Measurements from ENCODE around the gene MACROD2. TPM values are rescaled to one million over a fixed set of nuclear protein-coding genes. Genes with fewer than 3 reads are reported as not detected.

The MACROD2 gene
- total RNA-seq, 1 donor: 0.81 TPM

DNA sequence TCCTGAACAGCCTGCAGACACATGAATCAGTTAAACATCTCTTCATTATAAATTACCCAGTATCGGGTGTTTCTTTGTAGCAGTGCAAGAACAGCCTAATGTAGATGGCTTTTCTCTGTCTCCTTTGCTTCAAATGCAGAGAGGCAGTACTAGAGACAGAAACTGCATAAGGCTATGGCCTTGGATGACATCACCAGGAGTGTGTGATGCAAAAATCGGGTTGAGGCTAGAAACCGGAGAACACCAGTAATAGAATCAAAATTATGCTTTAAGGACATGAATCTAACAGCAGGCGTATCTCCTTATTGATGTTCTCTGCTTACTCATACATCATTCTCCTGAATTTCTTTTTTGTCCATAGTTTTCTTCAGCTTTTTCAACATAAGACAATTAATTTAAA, 391.4 kb downstream of the MACROD2 start:
- DNase-seq (ENCODE audit: low read depth in 2 of 3, low spot score in 2 of 3): no peak

DNA sequence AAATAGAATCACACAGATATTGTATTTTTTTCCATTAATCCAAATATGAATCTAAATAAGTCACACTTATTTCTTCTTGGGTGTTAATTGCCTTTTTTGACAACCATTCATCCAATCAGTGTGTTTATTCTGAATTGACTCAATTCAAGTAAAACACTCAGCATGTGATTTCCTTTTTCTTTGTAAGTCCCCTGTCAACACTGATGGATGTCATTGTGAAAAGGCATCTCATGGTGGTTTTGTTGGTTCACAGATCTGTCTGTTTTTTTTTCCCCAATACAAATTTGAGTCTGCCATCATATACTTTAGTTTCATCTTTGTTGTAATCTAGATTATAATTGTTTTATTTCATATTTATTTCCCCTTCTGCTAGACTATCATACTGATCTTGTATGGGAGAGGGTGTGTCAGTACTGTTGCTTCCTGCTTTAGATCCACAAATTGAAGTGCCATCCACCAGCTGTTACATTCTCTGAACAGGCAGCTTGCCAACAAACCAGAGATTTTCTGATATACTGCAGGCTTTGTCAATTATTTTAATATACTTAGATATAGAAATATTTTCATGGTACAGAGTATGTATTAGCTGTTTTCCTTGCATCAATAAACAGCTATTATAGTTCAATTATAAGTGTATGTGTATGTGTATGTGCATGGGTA, 406.3 kb downstream of the MACROD2 start:
- DNase-seq (ENCODE audit: low read depth in 2 of 3, low spot score in 2 of 3): no peak

DNA sequence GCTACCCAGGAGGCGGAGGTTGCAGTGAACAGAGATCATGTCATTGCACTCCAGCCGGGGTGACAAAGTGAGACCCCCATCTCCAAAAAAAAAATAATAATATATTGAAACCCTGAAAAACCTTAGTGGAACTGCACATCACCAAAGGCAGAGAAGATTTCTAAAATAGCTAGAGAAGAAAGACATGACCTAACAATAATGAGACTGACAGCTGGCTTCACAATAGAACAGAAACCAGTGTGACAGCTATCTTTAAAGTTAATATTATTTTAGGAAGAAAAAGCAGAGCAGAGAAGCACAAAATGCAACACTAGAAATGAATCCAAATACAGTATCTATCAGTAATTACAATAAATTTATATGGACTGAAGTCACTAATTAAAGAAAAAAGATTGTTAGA, 409.2 kb downstream of the MACROD2 start:
- no peak for DNase-seq (ENCODE audit: low read depth in 2 of 3, low spot score in 2 of 3)

DNA sequence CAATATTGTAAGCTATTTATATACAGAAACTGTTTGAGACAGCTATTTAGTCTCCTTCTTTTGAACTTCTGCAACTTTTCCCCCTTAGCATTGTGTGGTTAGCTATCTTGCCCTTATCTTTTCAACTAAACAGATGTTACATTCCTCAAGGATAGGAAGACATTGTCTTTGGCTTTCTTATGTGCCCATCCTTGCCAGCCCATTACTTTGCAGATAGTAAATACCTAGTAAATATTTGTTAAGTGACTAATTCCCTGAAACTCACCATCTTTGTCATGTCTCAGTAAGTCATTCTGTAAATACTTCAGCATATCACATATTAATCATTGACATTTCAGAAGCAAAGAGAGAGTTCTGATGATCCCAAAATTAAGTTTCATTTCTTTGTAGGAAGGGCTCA, 411.2 kb downstream of the MACROD2 start:
- DNase-seq (ENCODE audit: low read depth in 2 of 3, low spot score in 2 of 3): no peak

DNA sequence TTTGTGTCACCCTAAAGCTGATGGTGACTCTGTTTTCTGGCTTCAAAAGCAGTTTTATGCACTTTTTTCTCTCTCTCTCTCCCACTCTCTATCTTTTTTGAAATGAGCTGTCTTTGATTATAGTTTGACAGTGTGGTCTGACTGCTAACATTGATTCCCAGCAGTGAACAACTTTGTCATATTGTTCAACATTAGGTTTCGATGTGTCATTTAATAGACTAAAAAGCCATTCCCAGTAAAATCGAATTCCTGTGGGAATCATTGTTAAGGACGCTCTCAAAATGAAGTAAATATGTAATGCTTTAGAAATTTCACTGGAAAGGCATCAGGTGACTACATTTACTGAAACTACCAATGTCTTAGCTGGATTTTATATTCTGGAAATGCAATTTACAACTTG, 412.0 kb downstream of the MACROD2 start:
- no peak for DNase-seq (ENCODE audit: low read depth in 2 of 3, low spot score in 2 of 3)

DNA sequence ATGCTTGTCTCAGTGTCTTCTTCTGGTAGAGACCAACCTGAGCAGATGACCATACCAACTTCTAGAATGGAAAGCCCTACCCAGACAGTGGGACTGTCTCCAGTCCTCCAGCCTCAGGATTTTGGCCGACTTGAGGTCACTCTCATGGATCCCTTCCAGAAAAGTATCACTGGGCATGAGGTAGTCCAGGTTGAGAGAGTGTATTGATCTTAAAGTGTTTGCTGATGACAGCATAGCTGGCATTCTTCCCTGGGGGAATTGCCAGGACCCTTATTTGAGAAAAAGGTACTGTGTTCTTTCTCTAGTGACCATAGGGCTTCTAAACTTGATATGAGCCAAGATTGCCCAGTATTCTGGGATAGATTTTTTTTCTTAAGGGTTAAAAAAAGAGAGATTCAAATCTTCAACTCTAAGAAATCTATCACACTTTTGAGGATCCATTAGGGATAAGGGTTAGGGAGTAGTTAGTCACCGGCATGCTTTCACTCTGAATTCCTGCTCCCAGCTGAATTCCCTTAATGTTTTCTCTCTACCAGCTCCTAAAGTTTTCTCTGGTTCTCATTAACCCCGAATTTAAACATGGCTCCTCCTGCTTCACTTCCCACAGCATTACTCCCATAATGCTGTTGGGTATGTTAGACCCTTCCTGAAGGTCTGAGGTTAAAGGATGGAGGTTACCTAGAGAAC, 415.7 kb downstream of the MACROD2 start:
- no peak for DNase-seq (ENCODE audit: low read depth in 2 of 3, low spot score in 2 of 3)

DNA sequence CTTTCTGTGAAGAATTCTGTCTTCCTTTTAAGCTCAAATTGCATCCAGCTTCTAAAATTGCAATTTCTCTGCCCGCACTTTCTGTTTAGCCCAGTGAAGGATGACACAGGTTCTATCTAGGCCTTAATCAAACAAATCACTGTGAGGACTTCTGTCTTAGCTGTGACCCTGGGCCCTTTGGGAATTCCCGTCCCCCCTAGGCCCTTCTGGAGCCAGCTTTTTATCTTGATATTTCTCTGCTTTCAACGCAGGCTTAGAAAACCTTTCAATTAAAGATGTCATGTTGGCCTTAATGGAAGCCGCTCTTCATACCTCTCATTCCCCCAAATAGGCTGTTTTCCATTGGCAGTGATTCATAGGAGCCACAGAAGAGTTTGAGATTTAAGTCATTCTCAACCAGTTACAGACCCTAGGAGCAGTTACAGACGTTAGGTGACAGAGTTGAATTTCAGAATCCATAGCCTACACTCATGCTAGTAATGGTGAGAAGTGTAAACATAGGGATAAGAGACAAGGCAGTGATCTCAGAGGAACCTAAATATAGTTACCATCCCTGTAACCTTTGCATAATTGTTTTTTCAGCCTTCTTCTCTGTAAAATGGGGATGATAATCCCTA, 416.9 kb downstream of the MACROD2 start:
- DNase-seq (ENCODE audit: low read depth in 2 of 3, low spot score in 2 of 3): no peak

DNA sequence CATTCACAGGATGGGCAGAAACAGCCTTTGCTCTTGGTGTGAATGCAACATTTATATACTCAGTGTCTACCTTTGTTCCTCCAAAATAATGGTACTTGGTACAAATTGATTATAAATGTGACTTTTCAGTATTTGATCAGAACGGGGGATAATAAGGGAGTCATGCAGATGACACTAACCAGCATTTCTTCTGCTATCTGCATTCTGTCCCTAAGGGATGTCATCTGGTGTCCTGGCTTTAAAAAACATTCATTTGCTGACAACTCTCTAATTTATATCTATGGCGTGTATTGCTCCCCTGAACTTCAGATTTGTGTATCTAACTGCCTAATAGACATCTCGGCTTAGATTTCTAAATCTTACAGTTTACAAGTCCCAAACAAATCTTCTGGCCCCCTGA, 418.5 kb downstream of the MACROD2 start:
- DNase-seq (ENCODE audit: low read depth in 2 of 3, low spot score in 2 of 3): no peak

DNA sequence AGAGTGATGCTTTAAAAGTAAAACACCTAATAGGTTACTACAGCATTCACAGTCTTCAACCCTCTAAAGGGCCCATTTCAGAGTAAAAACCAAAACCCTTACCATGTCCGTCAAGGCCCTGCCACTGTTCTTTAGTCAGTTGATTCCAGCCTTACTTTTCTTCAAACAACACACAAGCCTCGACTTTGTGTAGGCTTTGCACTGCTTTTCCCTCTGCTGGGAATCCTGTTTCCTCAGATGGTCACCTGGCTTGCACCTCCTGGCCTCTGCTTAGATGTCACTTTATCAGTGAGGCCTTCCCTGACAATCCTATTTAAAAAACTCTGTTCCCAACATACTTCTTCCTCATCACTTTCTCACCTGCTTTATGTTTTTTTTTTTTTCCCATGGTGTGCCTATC, 419.2 kb downstream of the MACROD2 start:
- no peak for DNase-seq (ENCODE audit: low read depth in 2 of 3, low spot score in 2 of 3)

DNA sequence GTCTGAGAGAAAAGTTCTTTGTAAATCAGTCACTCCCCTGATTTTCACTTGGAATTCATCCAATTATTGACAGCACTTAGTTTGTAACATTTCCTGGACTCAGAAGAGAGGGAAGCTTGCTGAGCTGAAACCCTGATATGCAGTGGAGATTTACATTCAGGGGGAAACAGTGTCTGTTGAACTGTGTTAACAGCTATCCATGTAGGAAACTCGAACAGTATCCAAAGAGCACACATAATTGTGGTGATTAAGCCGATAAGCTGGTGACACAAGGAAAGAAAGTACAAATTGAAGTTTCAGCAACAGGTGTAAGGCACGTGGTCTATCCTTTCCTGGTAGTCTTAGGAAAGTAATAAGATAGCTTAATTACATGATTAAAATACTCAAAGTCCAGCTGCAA, 420.2 kb downstream of the MACROD2 start:
- DNase-seq (ENCODE audit: low read depth in 2 of 3, low spot score in 2 of 3): no peak

DNA sequence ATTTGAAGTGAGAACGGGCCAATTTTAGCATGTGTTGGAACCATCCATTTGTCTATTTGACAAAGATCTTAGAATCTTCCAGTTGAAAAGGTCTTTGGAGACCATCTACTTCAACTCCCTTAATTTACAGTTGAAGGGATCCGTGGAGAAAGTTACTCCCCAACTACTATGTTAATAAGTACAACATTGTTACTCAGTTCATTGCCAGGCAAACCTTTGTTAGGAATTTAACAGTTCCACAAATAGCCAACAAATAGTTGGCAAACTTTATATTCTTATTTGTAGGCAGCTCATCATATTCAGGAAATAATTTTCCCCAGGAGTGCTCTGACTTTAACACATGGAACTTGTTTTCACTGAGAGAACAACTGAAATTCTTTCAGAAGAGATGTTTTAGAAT, 423.1 kb downstream of the MACROD2 start:
- DNase-seq (ENCODE audit: low read depth in 2 of 3, low spot score in 2 of 3): no peak

DNA sequence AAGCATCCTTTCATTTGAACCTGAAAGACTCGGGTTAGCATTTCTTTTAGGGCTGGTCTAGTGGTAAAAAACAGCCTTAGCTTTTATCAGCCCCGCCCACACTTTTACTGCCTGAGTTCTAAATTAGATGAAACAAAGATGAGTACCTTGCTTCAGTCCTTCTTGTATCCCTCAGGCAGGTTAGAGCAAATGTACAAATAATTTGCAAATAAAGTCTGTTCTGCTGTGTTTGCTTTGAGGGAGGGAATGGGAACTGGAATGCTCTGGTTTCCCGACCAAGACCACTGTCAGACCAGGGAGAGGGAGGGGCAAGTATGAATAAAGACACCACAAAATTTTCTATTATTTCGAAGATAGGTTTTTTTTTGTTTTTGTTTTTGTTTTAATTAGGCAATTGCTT, 427.6 kb downstream of the MACROD2 start:
- DNase-seq (ENCODE audit: low read depth in 2 of 3, low spot score in 2 of 3): no peak

DNA sequence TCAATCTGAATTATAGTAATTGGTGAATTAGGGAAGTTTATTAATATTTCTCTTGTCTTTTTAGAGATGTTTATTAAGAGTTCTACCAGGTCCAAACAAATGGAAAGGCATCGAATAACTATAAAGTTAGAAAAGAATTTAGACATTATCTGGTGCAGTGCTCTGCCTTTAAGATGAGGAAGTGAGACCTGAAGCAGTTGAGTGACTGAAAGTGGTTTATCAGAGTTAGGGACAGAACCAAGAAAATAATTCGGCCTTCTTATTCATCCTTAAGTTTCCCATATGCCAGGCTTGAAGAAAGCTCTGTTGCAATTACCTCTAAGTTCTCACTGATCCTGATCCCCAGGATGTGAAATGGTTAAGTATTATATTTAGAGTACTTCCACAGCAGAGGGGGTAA, 436.3 kb downstream of the MACROD2 start:
- no peak for DNase-seq (ENCODE audit: low read depth in 2 of 3, low spot score in 2 of 3)

DNA sequence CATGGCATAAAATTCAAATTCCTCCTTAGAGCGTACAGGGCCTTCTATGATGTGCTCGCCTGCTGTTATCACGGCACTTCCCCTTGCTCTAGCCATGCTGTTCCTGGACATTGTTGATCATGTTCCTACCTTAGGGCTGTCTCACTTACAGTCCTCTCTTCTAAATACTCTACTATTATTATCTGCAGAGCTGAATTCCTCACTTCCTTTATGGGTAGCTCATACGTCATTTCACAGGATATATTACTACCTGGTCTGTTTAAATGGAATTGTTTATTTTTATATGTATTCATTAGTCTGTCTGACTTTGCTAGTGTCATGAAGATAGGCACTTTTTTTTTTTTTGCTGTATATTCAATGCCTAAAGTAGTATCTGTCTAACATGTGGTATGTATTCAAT, 436.8 kb downstream of the MACROD2 start:
- no peak for DNase-seq (ENCODE audit: low read depth in 2 of 3, low spot score in 2 of 3)

DNA sequence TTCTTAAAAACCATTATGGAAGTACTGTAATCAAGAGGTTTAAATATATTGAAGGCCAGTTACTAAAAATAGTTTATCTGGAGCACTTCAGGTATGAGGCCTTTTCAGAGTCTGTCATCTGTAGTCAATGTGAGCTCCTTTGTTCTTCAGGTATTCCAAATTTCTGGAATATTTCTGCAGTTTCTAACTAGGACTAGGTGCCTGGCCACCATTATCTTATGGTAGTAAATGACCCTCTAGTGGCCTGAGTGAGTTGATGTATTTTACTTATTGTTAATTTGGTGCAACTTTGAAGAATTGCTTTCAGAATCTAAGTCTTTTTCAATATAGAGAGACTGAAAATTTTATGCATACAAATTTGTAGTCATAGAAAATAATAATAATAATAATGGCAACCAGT, 437.3 kb downstream of the MACROD2 start:
- DNase-seq (ENCODE audit: low read depth in 2 of 3, low spot score in 2 of 3): no peak

DNA sequence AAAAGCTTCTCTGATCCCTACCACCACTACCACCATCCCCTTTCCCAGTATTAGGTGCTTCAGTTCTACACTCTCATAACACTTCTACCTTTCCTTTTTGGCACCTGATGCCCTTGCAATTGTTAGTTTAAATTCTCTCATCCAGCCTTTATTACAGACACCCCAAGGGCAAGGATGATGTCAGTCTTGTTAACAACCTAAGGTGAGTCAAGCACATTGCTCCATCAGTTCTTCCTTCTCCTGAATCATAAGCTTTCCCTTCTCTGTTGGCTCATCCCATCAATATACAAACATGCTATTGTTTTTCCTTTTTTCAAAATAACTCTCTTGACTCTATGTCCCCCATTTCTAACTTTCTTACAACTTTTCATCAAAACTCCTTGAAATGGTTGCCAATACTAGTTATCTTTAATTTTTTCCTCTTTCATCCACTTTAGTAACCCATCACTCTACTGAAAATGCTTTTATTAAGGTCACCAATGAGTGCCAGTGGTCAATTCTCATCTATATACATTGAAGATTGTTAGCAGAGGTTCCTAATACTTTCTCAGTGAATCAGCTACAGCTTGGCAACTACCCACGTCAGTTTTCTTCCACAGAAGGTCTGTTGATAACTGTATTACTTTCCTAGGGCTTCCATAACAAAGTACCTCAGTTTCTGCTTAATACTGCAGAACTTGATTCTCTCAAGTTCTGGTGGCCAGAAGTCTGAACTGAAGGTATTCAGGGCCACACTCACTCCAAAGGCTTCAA, 439.2 kb downstream of the MACROD2 start:
- no peak for DNase-seq (ENCODE audit: low read depth in 2 of 3, low spot score in 2 of 3)

DNA sequence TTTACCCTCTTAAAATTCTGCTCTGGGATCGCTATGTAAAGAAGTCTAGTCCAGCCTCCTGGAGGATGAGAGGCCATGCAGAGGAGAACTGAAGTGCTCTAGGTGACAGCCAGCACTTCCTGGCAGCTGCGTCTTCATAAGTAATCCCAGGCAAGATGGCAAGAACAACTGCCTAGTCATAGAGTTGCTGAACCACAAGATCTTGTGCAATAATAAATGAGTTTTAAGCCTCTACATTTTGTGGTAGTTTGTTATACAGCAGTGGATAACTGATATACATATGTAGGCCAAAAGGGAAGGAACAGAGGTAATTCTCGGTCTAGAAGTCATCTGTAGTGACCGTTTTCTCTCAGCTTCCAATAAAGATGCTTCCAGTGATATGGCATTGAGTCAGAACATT, 445.9 kb downstream of the MACROD2 start:
- no peak for DNase-seq (ENCODE audit: low read depth in 2 of 3, low spot score in 2 of 3)

DNA sequence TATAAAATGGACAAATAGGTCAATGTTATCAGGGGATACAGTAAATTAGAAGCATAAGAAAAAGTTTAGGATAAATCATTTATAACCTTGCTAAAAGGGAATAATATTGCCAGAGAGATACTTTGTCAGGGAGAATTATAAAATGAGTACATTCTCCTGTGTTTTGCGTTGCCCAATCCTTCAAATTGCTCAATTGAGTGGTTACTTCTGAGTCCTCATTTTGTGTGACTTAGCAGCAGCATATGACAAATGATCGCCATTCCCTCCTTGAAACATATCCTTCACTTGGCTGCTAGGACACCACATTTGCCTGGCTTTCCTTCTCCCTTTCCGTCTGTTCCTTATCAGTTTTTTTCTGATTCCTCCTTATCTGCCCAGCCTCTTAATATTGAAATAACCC, 448.8 kb downstream of the MACROD2 start:
- no peak for DNase-seq (ENCODE audit: low read depth in 2 of 3, low spot score in 2 of 3)

DNA sequence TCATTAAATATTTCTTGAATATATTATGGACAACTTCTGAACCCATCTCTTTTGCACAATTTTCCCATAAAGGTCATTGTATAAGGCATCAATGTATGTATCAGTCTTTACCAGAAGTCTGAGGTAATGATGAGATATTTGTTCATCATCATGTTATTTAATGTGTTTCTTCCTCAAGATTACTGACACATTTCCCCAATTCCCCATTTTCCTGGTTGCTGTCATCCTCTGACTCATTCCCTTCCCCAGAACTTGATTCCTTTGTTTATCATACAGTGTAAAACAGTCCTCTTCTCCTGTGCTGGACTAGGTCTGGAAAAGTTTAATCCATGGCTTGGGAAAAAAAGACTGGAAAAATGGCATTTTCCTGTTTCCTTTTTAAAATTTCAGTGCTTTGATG, 450.0 kb downstream of the MACROD2 start:
- no peak for DNase-seq (ENCODE audit: low read depth in 2 of 3, low spot score in 2 of 3)

DNA sequence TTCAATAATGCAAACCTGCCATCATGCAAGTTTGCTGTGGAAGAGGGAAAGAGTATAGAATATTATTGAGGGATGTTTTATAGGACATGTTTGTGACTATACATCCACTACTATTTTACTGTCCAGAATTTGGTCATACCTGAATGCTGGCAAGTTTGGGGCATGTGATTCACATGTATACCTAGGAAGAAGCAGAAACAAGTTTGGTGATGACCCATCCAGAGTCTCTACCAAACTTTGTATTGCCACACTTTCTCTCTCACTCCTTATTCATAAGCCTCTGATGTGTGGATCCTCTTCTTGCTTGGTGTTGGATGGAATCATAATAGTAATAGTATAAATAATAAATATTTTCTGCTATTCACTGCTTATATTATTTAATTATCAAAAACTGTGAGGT, 450.6 kb downstream of the MACROD2 start:
- DNase-seq (ENCODE audit: low read depth in 2 of 3, low spot score in 2 of 3): no peak

DNA sequence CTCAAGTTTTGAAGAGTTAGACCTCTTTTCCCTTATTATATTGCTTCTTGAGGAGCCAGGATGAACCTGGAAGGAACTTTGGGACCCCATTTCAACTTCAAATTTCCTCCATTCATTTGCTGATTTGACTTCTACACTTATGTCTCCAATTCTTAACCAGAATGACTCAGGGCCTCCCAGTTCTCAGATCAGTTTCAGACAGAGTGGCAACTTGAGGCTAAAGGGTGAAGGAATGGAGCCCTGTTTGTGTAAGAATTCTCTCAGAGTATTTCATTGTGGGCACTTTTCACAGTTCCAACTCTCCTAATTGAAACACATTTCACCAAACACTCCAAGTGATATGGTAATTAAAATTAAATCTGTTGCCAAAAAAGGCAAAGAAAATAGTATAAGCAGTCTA, 451.1 kb downstream of the MACROD2 start:
- no peak for DNase-seq (ENCODE audit: low read depth in 2 of 3, low spot score in 2 of 3)

DNA sequence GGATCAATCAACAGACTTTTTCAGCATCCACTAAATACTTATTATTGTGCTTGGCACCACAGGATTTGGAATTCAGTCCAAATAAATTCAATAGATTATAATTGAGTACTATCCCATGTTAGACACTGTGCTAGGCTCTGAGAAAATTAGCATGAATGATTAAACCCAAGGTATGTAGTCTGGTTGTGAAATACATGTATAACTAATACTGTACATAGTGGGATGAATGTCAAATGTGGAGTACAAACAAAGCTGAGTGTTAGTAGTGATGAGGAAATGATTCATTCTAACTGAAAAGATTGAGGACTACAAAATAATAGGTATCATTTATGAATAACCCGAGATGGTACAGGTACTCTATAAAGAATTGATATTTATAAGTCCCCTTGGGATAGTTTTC, 454.0 kb downstream of the MACROD2 start:
- no peak for DNase-seq (ENCODE audit: low read depth in 2 of 3, low spot score in 2 of 3)

Measured in hematopoietic multipotent progenitor cell (in vitro differentiated cells).